ENCODE measurements around the gene SORCS1.

SORCS1 gene

GRCh38 chr10:106982268-106982667, 182.2 kb downstream of the SORCS1 start:
- no peak for DNase-seq

GRCh38 chr10:106981452-106982075, 182.9 kb downstream of the SORCS1 start:
- no peak for DNase-seq

- no peak for DNase-seq
These were observed 183.7 kb downstream of the SORCS1 start for GRCh38 chr10:106980495-106981451.

GRCh38 chr10:106978756-106979155, 185.8 kb downstream of the SORCS1 start:
- no peak for DNase-seq

GRCh38 chr10:106973716-106974115, 190.8 kb downstream of the SORCS1 start:
- no peak for DNase-seq

GRCh38 chr10:106973288-106973687, 191.2 kb downstream of the SORCS1 start:
- DNase-seq = no peak

- DNase-seq = no peak
These were observed 192.1 kb downstream of the SORCS1 start for GRCh38 chr10:106972381-106972780.

GRCh38 chr10:106971411-106971831, 193.1 kb downstream of the SORCS1 start:
- no peak for DNase-seq

GRCh38 chr10:106967452-106967851, 197.1 kb downstream of the SORCS1 start:
- no peak for DNase-seq

GRCh38 chr10:106960812-106961211, 203.7 kb downstream of the SORCS1 start:
- no peak for DNase-seq

- DNase-seq = no peak
These were observed 205.0 kb downstream of the SORCS1 start for GRCh38 chr10:106959521-106959920.

- no peak for DNase-seq
These were observed 205.7 kb downstream of the SORCS1 start for GRCh38 chr10:106958589-106959361.

- DNase-seq = no peak
These were observed 206.5 kb downstream of the SORCS1 start for GRCh38 chr10:106957823-106958588.

- no peak for DNase-seq
These were observed 208.1 kb downstream of the SORCS1 start for GRCh38 chr10:106956216-106956915.

- no peak for DNase-seq
These were observed 209.4 kb downstream of the SORCS1 start for GRCh38 chr10:106955133-106955532.

- DNase-seq = no peak
These were observed 212.5 kb downstream of the SORCS1 start for GRCh38 chr10:106952033-106952432.

GRCh38 chr10:106949680-106950478, 214.6 kb downstream of the SORCS1 start:
- no peak for DNase-seq

- no peak for DNase-seq
These were observed 216.9 kb downstream of the SORCS1 start for GRCh38 chr10:106947643-106948042.

- no peak for DNase-seq
These were observed 222.4 kb downstream of the SORCS1 start for GRCh38 chr10:106942035-106942662.

GRCh38 chr10:106941297-106942034, 223.0 kb downstream of the SORCS1 start:
- no peak for DNase-seq

Data from activated gamma-delta T cell treated with Interleukin-2 at 50 U/mL for 16 hours (primary cell).